GM12878 (cell line): ENCODE results near the gene PATZ1. TPM values are rescaled to one million over a fixed set of nuclear protein-coding genes. Genes with fewer than 3 reads are reported as not detected.
A peak's percentile ranks its signal among the peaks of the same experiment; 100 is the strongest.

Experiments used
- ATAC-seq: fragments of 200-7000 bp; cut with Tn5 transposase; 3 replicates; pipeline ENCODE4 v1.9.1; 2020; ENCODE audit warnings: mild to moderate bottlenecking, moderate library complexity
- Bru-seq: library from RNA; stranded (reverse); fragments of 400-500 nt; gene quantifications from one replicate; lab custom pipeline; 2021; lab: Mats Ljungman, UMichigan
- BruChase-seq, 2 experiments: library from RNA; stranded (reverse); fragments of 400-500 nt; gene quantifications; one replicate each; lab custom pipeline; 2021; lab: Mats Ljungman, UMichigan
- BruUV-seq: library from RNA; stranded (reverse); fragments of 400-500 nt; replicated peaks from 2 replicates; lab custom pipeline; 2021; lab: Mats Ljungman, UMichigan
- CTCF ChIA-PET: fragments of 300-600 bp; sonication (Branson Sonifier 250); formaldehyde crosslinking; extraction: SDS; loops from one replicate; lab custom pipeline; 2021; ENCODE audit warnings: inconsistent platforms; lab: Yijun Ruan, JAX
- POLR2A ChIA-PET: fragments of 350-600 bp; formaldehyde crosslinking; extraction: SDS; loops from one replicate; lab custom pipeline; 2021; ENCODE audit warnings: inconsistent platforms; lab: Charles Lee
- RAD21 ChIA-PET: fragments of 300-600 bp; sonication (Branson Sonifier 250); formaldehyde crosslinking; loops from one replicate; lab custom pipeline; 2023; ENCODE audit warnings: antibody characterized with exemption; ENCODE audit not compliant: unreplicated experiment; lab: Charles Lee
- SMC1A ChIA-PET: fragments of 300-600 bp; sonication (Branson Sonifier 250); formaldehyde crosslinking; loops from one replicate; lab custom pipeline; 2023; ENCODE audit not compliant: unreplicated experiment, uncharacterized antibody; lab: Charles Lee
- DNase-seq: peaks from one replicate; pipeline ENCODE4 v3.0.0-alpha.2; 2011; ENCODE audit warnings: low read depth, low spot score
- FAIRE-seq: peaks from 3 replicates; lab custom pipeline; 2011; peaks lifted over from hg19 to GRCh38; lab: Jason Lieb, UNC
- H2AFZ ChIP-seq: 2 replicates; pipeline ENCODE4 v1.6.0; 2011; ENCODE audit warnings: low read depth, low read length, control low read depth; ENCODE audit not compliant: control insufficient read depth
- H3K27ac ChIP-seq: 2 replicates; pipeline ENCODE4 v1.5.1; 2011; ENCODE audit warnings: control low read depth; ENCODE audit not compliant: control insufficient read depth, insufficient read depth
- H3K27me3 ChIP-seq, 2 experiments: replicated peaks in 1 of 2; 2 replicates each; pipeline versions ENCODE4 v1.6.0 to v1.6.1; 2011; ENCODE audit warnings: low read length in 1 of 2; ENCODE audit not compliant: control insufficient read depth in 2 of 2, insufficient read depth in 2 of 2
- H3K36me3 ChIP-seq, 2 experiments: 2 replicates each; pipeline ENCODE4 v1.5.1; 2011; ENCODE audit warnings: low read length in 1 of 2; ENCODE audit not compliant: control insufficient read depth in 2 of 2, insufficient read depth in 2 of 2
- H3K4me1 ChIP-seq: 2 replicates; pipeline ENCODE4 v1.6.1; 2011; ENCODE audit warnings: mild to moderate bottlenecking, low read length, moderate library complexity, mixed read lengths; ENCODE audit not compliant: control insufficient read depth, insufficient read depth
- H3K4me2 ChIP-seq: 2 replicates; pipeline ENCODE4 v1.6.0; 2011; ENCODE audit warnings: control low read depth; ENCODE audit not compliant: control insufficient read depth, insufficient read depth
- H3K4me3 ChIP-seq: fragments of 200-600 bp; sonication (generic); 2 replicates; pipeline ENCODE4 v1.5.1; 2016
- H3K79me2 ChIP-seq: 2 replicates; pipeline ENCODE4 v1.6.0; 2011; ENCODE audit warnings: low read length; ENCODE audit not compliant: control insufficient read depth, insufficient read depth
- H3K9ac ChIP-seq: 2 replicates; pipeline ENCODE4 v1.8.0; 2011; ENCODE audit warnings: low read length, control low read depth, mixed read lengths; ENCODE audit not compliant: control insufficient read depth, insufficient read depth
- H3K9me3 ChIP-seq: replicated peaks from 3 replicates; pipeline ENCODE4 v1.5.1; 2011; ENCODE audit warnings: mild to moderate bottlenecking, low read length; ENCODE audit not compliant: control insufficient read depth, insufficient read depth
- H4K20me1 ChIP-seq: 2 replicates; pipeline ENCODE4 v1.6.0; 2011; ENCODE audit not compliant: control insufficient read depth, insufficient read depth
- CHD2 ChIP-seq: IDR thresholded peaks from 2 replicates; pipeline ENCODE4 v1.6.1; 2011; ENCODE audit warnings: low read depth, low read length, improper control_type of control experiment, borderline replicate concordance
- EED ChIP-seq: sonication (generic); IDR thresholded peaks from 2 replicates; pipeline ENCODE4 v1.6.1; 2016; ENCODE audit warnings: antibody characterized with exemption, low read depth
- GABPA ChIP-seq: IDR thresholded peaks from 2 replicates; pipeline ENCODE4 v1.6.1; 2014; ENCODE audit warnings: antibody characterized with exemption, low read depth, mild to moderate bottlenecking, inconsistent platforms
- HCFC1 ChIP-seq: fragments of 150-350 bp; IDR thresholded peaks from 2 replicates; pipeline ENCODE4 v1.6.1; 2014; ENCODE audit warnings: low read length
- IRF3 ChIP-seq: fragments of 450-650 bp; IDR thresholded peaks from 2 replicates; pipeline ENCODE4 v1.6.1; 2014; ENCODE audit warnings: mild to moderate bottlenecking
- MEF2A ChIP-seq: IDR thresholded peaks from 2 replicates; pipeline ENCODE4 v1.6.1; 2011; ENCODE audit warnings: low read depth, mild to moderate bottlenecking, low read length, moderate library complexity; ENCODE audit not compliant: insufficient read depth
- MTA2 ChIP-seq: fragments of 450-650 bp; IDR thresholded peaks from 2 replicates; pipeline ENCODE4 v1.6.1; 2016; ENCODE audit warnings: low read depth, mild to moderate bottlenecking, moderate library complexity
- NFXL1 ChIP-seq: fragments of 450-650 bp; IDR thresholded peaks from 2 replicates; pipeline ENCODE4 v1.6.1; 2017; ENCODE audit warnings: antibody characterized with exemption, mild to moderate bottlenecking, borderline replicate concordance
- NR2C2 ChIP-seq: IDR thresholded peaks from 2 replicates; pipeline ENCODE4 v1.6.1; 2011; ENCODE audit warnings: borderline replicate concordance, low read depth; ENCODE audit not compliant: control insufficient read depth, insufficient read length
- NR2F1 ChIP-seq: fragments of 450-650 bp; conservative IDR thresholded peaks from 2 replicates; pipeline ENCODE4 v1.6.1; 2017; ENCODE audit warnings: mild to moderate bottlenecking
- PAX5 ChIP-seq: IDR thresholded peaks from 2 replicates; pipeline ENCODE4 v1.6.1; 2011; ENCODE audit warnings: low read depth, low read length, borderline replicate concordance
- ZBTB11 ChIP-seq: fragments of 450-650 bp; formaldehyde crosslinking; IDR thresholded peaks from 2 replicates; pipeline ENCODE4 v1.5.0; 2022; ENCODE audit warnings: mild to moderate bottlenecking, missing genetic modification characterization
- ZNF384 ChIP-seq: IDR thresholded peaks from 2 replicates; pipeline ENCODE4 v1.6.1; 2012; ENCODE audit warnings: low read depth, mild to moderate bottlenecking, low read length, improper control_type of control experiment, borderline replicate concordance
- WGBS: methylation state at CpG from one replicate; pipeline ENCODE4 v1.1.6; 2016; ENCODE audit warnings: low lambda C conversion rate; ENCODE audit not compliant: insufficient replicate concordance, insufficient coverage; ENCODE audit errors: missing lambda C conversion rate; 5-methylcytosine and 5-hydroxymethylcytosine counted together
- in situ Hi-C: fragments of 300-500 bp; cut with MboI; formaldehyde crosslinking; loops from 9 replicates; pipeline ENCODE4 v1.14.3; 2018; ENCODE audit warnings: mixed read lengths
- intact Hi-C: fragments of 100-400 bp; cut with micrococcal nuclease; formaldehyde crosslinking; loops from one replicate; pipeline ENCODE4 v1.14.2; 2022; ENCODE audit not compliant: unreplicated experiment
- long read RNA-seq, 2 experiments: library from polyadenylated mRNA; unstranded; transcript quantifications; one replicate each; pipeline ENCODE4 v2.0.0, GENCODE V29; 2019 to 2020
- polyA minus RNA-seq, 3 experiments: library from RNA; depleted of rRNA, polyadenylated mRNA; stranded (reverse); fragments of >200 nt; gene quantifications; 2 replicates each; pipeline ENCODE4 v1.2.3, GENCODE V29; 2011
- polyA plus RNA-seq, 11 experiments: library from polyadenylated mRNA; depleted of rRNA in 4 of 11; unstranded in 6 of 11; stranded (reverse) in 5 of 11; fragments of >200 nt; fragmentation: Nextera tagmentation in 4 of 11; fragmentation: Illumina TruSeq in 1 of 11; extraction: Ambion mirVana in 4 of 11; extraction: Trizol in 1 of 11; gene quantifications; 1 replicate in 1 of 11; 2 replicates in 10 of 11; pipeline versions ENCODE4 v1.2.1 to v1.2.3, GENCODE V29; 2011 to 2016; ENCODE audit warnings: inconsistent platforms in 2 of 11, missing spikeins in 2 of 11, low read depth in 1 of 11
- total RNA-seq, 4 experiments: library from RNA; depleted of rRNA in 3 of 4; stranded (reverse); fragments of >200 nt in 3 of 4; fragmentation: Illumina TruSeq in 1 of 4; extraction: Trizol in 1 of 4; gene quantifications; 2 replicates each; pipeline versions ENCODE4 v1.2.1 to v1.2.3, GENCODE V29; 2013 to 2021

PATZ1 gene
- 50.6 and 62.7 TPM in 2 replicates for total RNA-seq (2013; cell fraction: nucleolus; rRNA removed)
- 20.4 and 22.3 TPM in 2 replicates for total RNA-seq (2014; rRNA removed)
- total RNA-seq (2014; rRNA removed; fragmentation: Illumina TruSeq; extraction: Trizol), result 12.3 and 12.5 TPM in 2 replicates
- 27.3 and 32.7 TPM in 2 replicates for total RNA-seq (2021)
- polyA plus RNA-seq (2011; ENCODE audit: low read depth), result 10.2 TPM
- polyA plus RNA-seq (2011; rRNA removed), result 10.6 and 15.3 TPM in 2 replicates
- 16.7 and 17.7 TPM in 2 replicates for polyA plus RNA-seq (2011; cell fraction: cytosol; rRNA removed)
- polyA plus RNA-seq (2011; cell fraction: nucleus; rRNA removed), result 42.9 and 54.5 TPM in 2 replicates
- polyA plus RNA-seq (2012), result 15.5 and 20.4 TPM in 2 replicates
- polyA plus RNA-seq (2014; fragmentation: Illumina TruSeq; extraction: Trizol), result 14.3 and 17.3 TPM in 2 replicates
- 1 to 10 TPM; 3.6 to 4.5 TPM for polyA plus RNA-seq (2014; fragmentation: Nextera tagmentation; extraction: Ambion mirVana)
- 17.7 and 21.2 TPM in 2 replicates for polyA plus RNA-seq (2014; rRNA removed)
- 1 to 10 TPM; 4.4 to 5.0 TPM for polyA plus RNA-seq (2016; fragmentation: Nextera tagmentation; extraction: Ambion mirVana)
- 24.4 and 45.8 TPM in 2 replicates for polyA minus RNA-seq (2011; rRNA and poly(A)+ RNA removed)
- polyA minus RNA-seq (2011; cell fraction: cytosol; rRNA and poly(A)+ RNA removed), result 15.2 and 19.1 TPM in 2 replicates
- polyA minus RNA-seq (2011; cell fraction: nucleus; rRNA and poly(A)+ RNA removed), result 30.3 and 54.0 TPM in 2 replicates
- percentile 64 among the genes with signal in this experiment for Bru-seq, nascent RNA
- percentile 62 among the genes with signal in this experiment for BruChase-seq, experiment 1, labeled RNA remaining after a 6-hour chase
- BruChase-seq, experiment 2, labeled RNA remaining after a 2-hour chase, result percentile 67 among the genes with signal in this experiment
- long read RNA-seq, experiment 1, partial matches to known transcripts, result 0 of 5 reads
- long read RNA-seq, experiment 1, other reads (novel, unspliced or antisense), result 2 of 5 reads
- long read RNA-seq, experiment 2, partial matches to known transcripts, result 6 of 12 reads
- long read RNA-seq, experiment 2, other reads (novel, unspliced or antisense), result 3 of 12 reads

GRCh38 chr22:31346255-31346732 lies at the start of gene PATZ1:
Gene PATZ1, minus strand, starts transcription at chr22:31346346. Its CDS starts 744 bp downstream, at chr22:31345602.
- H4K20me1 ChIP-seq, result peaks cover 5% of the 10 kb centered on the region; the same call in 1 of the 2 replicates
- ChIA-PET SMC1A (interaction anchor here (0.8 to 1.5 kb wide), 3 partner anchors 29 to 285 kb away, joined by 3 read pairs; no protein-coding TSS in a partner anchor), POLR2A (interaction anchor here (0.5 to 1.7 kb wide), 11 partner anchors 12 to 408 kb away, joined by 3 to 7 read pairs (median 4); partner anchors contain the start of genes DEPDC5, DRG1 and LIMK2), CTCF (interaction anchor here (1.0 to 1.4 kb wide), 4 partner anchors 48 to 288 kb away, joined by 3 to 5 read pairs (median 4); no protein-coding TSS in a partner anchor), RAD21 (interaction anchor here (0.6 to 1.6 kb wide), 5 partner anchors 54 to 149 kb away, joined by 3 to 6 read pairs (median 4); partner anchors contain the start of gene PIK3IP1)
- 0% methylated on average over 20 of the region's 41 CpGs for WGBS
- H3K9me3 ChIP-seq, result no peaks in the 10 kb centered on the region
- peaks cover 17% of the 10 kb centered on the region for H3K4me1 ChIP-seq
- intact Hi-C loops (loop anchor here (2.0 to 5.0 kb wide), 3 partner anchors 51 to 406 kb away; partner anchors contain the start of genes DEPDC5, DRG1 and PRR14L), in situ Hi-C loops (loop anchor here (5.0 kb wide), 1 partner anchor 51 kb away; the partner anchor contains the start of gene DRG1)
- peak within 1 kb of the TSS; percentile 93 for H3K27ac ChIP-seq
- H3K27me3 ChIP-seq, result no peaks in the 10 kb centered on the region
- peak within 1 kb of the TSS; percentile 82 for H2AFZ ChIP-seq
- no peak for FAIRE-seq
- peak within 1 kb of the TSS; percentile 87 for H3K9ac ChIP-seq
- H3K4me2 ChIP-seq, result peak within 1 kb of the TSS; percentile 99
- peak; percentile 24 for ATAC-seq
- no peak for DNase-seq
- H3K36me3 ChIP-seq, result peaks cover 4 to 6% of the 10 kb centered on the region in 2 experiments; a peak in 3 of 4 replicates
- peaks cover 38% of the 10 kb centered on the region for H3K79me2 ChIP-seq
- peak within 1 kb of the TSS; percentile 85 for H3K4me3 ChIP-seq
- BruUV-seq, result no TSS peak
- TF ChIP-seq MEF2A (no peak), HCFC1 (0 out of 2 replicates have a peak, but pooled peaks have one; percentile 14), GABPA (peak; percentile 58; the same call in 1 of the 2 replicates), NR2F1 (peak; percentile 88), MTA2 (peak; percentile 29; the same call in 1 of the 2 replicates), ZBTB11 (no peak), NFXL1 (no peak), EED (no peak), CHD2 (no peak), PAX5 (peak; percentile 47; the same call in 1 of the 2 replicates), ZNF384 (peak; percentile 88), IRF3 (no peak), NR2C2 (peak; percentile 43)
